Transverse colon (tissue), 4 donors: Measurements from ENCODE around the gene HK1.

Experiments used
- POLR2A ChIP-seq: fragments of 450-650 bp; IDR thresholded peaks from one replicate; pipeline ENCODE4 v1.6.1; 2016; ENCODE audit warnings: antibody characterized with exemption, mild to moderate bottlenecking, moderate library complexity
- POLR2AphosphoS5 ChIP-seq, 3 donors: sonication (generic); formaldehyde crosslinking; IDR thresholded peaks; one replicate each; pipeline ENCODE4 v1.6.1; 2016; ENCODE audit warnings: antibody characterized with exemption in 3 of 3
- TF ChIP-seq, protein P1 (sequence below), 5 experiments: fragments of 200-600 bp in 3 of 5; fragments of 450-650 bp in 2 of 5; sonication (generic) in 3 of 5; IDR thresholded peaks; 1 replicate in 2 of 5; 2 replicates in 3 of 5; pipeline ENCODE4 v1.5.1; 2016 to 2017; ENCODE audit warnings: antibody characterized with exemption in 5 of 5, inconsistent platforms in 3 of 5, mild to moderate bottlenecking in 2 of 5, moderate library complexity in 1 of 5

DNA sequence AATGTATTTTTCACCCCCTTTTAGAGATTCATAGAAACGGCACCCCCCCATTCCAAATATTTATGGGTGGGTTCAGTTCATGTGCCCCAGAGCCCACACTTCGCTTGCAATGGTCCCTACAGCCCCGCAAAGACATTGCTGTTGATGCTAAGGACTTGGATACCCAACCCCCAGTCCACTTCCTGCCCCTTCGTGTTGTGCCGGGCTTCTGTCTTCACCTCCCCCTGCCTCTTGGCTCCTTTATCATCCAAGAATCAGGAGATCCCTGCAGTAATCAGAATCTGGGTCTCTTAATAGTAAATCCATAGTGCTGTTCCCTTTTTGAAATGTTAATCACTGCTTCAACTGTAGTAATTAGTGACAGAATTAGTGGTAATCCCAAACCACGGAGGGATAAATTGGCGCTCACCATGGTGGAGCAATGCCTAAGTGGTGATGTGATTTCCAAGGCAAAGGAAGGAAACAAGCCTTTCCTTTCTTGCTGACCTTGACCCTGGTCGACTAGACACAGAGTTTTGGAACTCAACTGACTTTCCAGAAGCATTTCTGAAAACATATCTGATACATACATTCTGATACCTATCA, 67.7 kb downstream of the HK1 start:
- TF ChIP-seq POLR2AphosphoS5 (IDR thresholded peaks at IDR 0.05), result no peak
- TF ChIP-seq, protein P1, sequence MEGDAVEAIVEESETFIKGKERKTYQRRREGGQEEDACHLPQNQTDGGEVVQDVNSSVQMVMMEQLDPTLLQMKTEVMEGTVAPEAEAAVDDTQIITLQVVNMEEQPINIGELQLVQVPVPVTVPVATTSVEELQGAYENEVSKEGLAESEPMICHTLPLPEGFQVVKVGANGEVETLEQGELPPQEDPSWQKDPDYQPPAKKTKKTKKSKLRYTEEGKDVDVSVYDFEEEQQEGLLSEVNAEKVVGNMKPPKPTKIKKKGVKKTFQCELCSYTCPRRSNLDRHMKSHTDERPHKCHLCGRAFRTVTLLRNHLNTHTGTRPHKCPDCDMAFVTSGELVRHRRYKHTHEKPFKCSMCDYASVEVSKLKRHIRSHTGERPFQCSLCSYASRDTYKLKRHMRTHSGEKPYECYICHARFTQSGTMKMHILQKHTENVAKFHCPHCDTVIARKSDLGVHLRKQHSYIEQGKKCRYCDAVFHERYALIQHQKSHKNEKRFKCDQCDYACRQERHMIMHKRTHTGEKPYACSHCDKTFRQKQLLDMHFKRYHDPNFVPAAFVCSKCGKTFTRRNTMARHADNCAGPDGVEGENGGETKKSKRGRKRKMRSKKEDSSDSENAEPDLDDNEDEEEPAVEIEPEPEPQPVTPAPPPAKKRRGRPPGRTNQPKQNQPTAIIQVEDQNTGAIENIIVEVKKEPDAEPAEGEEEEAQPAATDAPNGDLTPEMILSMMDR (IDR thresholded peaks at IDR 0.05), result no peak
- TF ChIP-seq POLR2A, result no peak
